Posterior cingulate gyrus (tissue), 11 donors: ENCODE results near the gene OR52E6.

Experiments
- DNase-seq, 10 donors: peaks; one replicate each; pipeline versions ENCODE4 v3.0.0 to v3.0.0-alpha.2; 2020 to 2021; ENCODE audit warnings: mixed read lengths in 3 of 10
- intact Hi-C: fragments of 100-400 bp; cut with DNase I; formaldehyde crosslinking; loops from one replicate; pipeline ENCODE4 v1.15.1; 2023

OR52E6 gene

GRCh38 chr11:5807580-5807979, 34.1 kb downstream of the OR52E6 start:
- peak in 1 of 10 donors; percentile 64 for DNase-seq
- intact Hi-C loops = loop anchor here (10.0 kb wide), 1 partner anchor 1173 kb away; the partner anchor contains the start of gene OR51D1

GRCh38 chr11:5803982-5804381, 37.7 kb downstream of the OR52E6 start:
- DNase-seq = peak in 1 of 10 donors; percentile 61
- intact Hi-C loops = loop anchor here (10.0 kb wide), 1 partner anchor 1169 kb away; the partner anchor contains the start of gene OR51D1

- no peak for DNase-seq
- intact Hi-C loops = no loop called here
These were observed 45.2 kb downstream of the OR52E6 start for GRCh38 chr11:5796541-5796940.

- no peak for DNase-seq
These were observed 50.5 kb downstream of the OR52E6 start, which contains the start of gene OR52N1 for GRCh38 chr11:5791165-5791564. Gene OR52N1, minus strand, starts transcription at chr11:5791265. Its CDS starts 2,449 bp downstream, at chr11:5788816.

More at GRCh38 chr11:5791165-5791564, 50.5 kb downstream of the OR52E6 start, which contains the start of gene OR52N1:
- intact Hi-C loops = no loop called here
